Effector memory CD8-positive, alpha-beta T cell (primary cell): Measurements from ENCODE around the gene PLA2G4B.

Experiments used
- ATAC-seq: fragments of 150-1000 bp; cut with Tn5 transposase; replicated peaks from 2 replicates; pipeline ENCODE4 v1.10.0; 2021; ENCODE audit warnings: mild to moderate bottlenecking, moderate library complexity
- DNase-seq, 3 experiments: peaks; one replicate each; pipeline ENCODE4 v3.0.0; 2021
- H3K27ac Mint-ChIP-seq, 2 donors: one replicate each; pipeline ENCODE4 v1.8.0; 2022; ENCODE audit warnings: mild to moderate bottlenecking in 2 of 2, mixed read lengths in 2 of 2, moderate library complexity in 2 of 2
- H3K27me3 Mint-ChIP-seq, 2 donors: one replicate each; pipeline ENCODE4 v1.8.0; 2022; ENCODE audit warnings: mixed read lengths in 2 of 2
- H3K36me3 Mint-ChIP-seq: one replicate; pipeline ENCODE4 v1.8.0; 2022; ENCODE audit warnings: mild to moderate bottlenecking, moderate library complexity, mixed read lengths; ENCODE audit not compliant: insufficient read depth
- H3K4me1 Mint-ChIP-seq, 2 donors: one replicate each; pipeline ENCODE4 v1.8.0; 2022; ENCODE audit warnings: low read depth in 2 of 2, mixed read lengths in 2 of 2
- H3K4me3 Mint-ChIP-seq, 2 donors: one replicate each; pipeline ENCODE4 v1.8.0; 2022; ENCODE audit warnings: mild to moderate bottlenecking in 2 of 2, mixed read lengths in 2 of 2, moderate library complexity in 2 of 2
- H3K9me3 Mint-ChIP-seq, 2 donors: one replicate each; pipeline ENCODE4 v1.8.0; 2022; ENCODE audit warnings: mixed read lengths in 2 of 2

PLA2G4B gene

DNA sequence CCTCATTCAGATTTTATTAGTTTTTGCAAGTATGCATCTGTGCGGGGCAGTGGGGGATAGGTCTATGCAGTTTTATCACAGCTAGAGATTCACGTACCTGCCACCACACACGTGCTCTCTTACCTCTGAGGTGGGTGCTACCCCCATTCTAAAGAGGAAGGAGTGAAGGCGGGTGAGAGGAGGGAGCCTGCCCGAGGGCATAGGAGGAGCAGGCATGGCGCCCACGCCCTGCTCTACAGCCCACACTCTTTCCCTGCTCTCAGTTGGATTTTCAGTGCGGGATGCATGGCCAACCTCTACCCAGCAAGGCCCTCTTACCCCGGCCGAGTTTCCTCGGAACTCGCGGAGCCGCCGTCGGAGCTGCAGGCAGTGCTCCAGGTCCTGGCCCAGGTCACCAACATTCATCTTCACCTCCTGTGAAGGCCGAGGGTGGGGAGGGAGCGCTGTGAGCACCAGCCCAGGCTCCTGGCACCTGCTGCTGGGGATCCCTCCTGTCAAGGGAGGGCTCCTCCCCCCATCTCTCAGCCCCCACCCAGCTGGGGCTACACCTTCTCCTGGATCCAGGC, 26.9 kb downstream of the PLA2G4B start:
- H3K9me3 Mint-ChIP-seq = no peaks in the 10 kb centered on the region
- H3K27ac Mint-ChIP-seq = no peak overlapping the region
- no peak for DNase-seq
- H3K4me3 Mint-ChIP-seq = no peak overlapping the region
- H3K36me3 Mint-ChIP-seq = peaks cover 5% of the 10 kb centered on the region
- no peaks in the 10 kb centered on the region for H3K27me3 Mint-ChIP-seq
- H3K4me1 Mint-ChIP-seq = peaks cover 15 to 17% of the 10 kb centered on the region in 2 donors
- no peak for ATAC-seq

DNA sequence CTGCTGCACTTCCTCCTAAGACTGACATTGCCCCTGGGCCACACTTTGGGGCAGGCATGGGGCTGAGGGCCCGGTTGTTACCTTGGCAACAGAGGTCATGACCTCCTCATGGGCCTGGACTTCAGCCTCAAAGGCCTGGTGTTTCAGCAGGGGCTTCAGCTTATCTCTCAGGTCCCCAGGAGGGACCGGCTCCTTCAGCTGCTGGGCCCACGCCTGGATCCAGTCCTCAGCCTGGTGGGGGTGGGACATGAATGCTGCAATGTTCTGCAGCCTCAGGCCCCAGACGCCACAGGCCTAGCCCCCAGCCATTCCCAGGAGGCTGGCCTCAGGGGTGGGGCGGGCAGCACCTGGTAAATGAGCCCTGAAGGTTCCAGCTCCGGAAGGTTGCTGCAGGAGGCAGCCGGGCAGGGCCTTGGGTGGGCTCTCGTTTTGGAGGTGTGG, 27.6 kb downstream of the PLA2G4B start:
- no peak overlapping the region for H3K4me3 Mint-ChIP-seq
- peaks cover 5% of the 10 kb centered on the region for H3K36me3 Mint-ChIP-seq
- H3K9me3 Mint-ChIP-seq = no peaks in the 10 kb centered on the region
- DNase-seq (no peak), ATAC-seq (no peak)
- H3K27ac Mint-ChIP-seq = no peak overlapping the region
- peaks cover 22 to 24% of the 10 kb centered on the region in 2 donors for H3K4me1 Mint-ChIP-seq
- no peaks in the 10 kb centered on the region for H3K27me3 Mint-ChIP-seq

DNA sequence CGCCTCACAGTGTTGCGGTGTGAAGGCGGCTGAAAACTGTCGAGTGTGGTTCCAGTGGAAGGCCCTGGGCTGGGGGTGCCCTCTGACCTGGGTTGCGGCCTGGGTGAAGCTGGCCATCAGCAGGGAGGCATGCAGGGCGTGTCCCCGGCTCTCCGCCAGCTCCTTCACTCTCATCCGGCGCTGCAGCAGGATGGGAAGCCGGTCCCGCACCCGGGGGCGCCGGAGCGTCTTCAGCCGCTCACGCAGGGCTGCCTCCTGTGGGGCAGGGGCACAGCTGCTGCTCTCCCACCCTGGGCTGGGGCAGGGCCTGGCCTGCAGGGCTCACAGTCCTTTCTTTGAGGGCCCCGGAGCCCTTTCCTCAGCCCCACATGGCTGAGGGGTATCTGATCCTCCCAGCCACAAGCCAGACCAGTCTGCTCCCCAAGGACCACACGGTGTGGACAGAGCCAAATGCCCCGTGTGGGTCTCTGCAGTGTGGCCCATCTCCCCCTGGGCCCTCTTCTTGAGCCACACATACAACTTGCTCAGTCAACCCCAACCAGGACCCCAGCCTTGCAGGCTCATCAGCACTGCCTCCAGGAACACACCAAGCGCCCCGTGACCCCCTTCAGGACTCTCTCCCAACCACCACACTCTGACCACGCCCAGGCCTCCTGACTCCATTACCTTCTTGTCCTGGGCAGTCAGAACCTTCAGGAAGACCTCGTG, 28.4 kb downstream of the PLA2G4B start:
- H3K36me3 Mint-ChIP-seq = peaks cover 5% of the 10 kb centered on the region
- no peaks in the 10 kb centered on the region for H3K27me3 Mint-ChIP-seq

DNA sequence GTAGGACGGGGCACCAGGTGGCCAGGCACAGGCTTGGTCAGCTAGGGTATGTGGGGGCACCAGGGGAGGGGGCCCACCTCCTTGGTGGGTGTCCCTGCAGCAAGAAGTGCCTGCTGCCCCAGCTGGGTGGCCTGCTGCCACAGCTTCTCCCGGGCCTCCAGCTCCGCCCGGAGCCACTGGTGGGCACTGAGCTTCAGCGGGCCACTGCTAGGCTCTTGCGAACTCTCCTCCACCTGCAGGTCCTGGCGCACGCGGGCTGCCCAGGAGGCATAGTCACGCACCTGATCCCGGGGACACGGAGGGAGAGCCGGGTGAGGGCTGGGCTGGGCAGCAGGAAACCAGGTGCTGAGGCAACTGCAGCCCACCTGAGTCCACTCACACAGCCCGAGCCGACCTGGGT, 29.7 kb downstream of the PLA2G4B start:
- DNase-seq (no peak), ATAC-seq (no peak)
- peaks cover 5% of the 10 kb centered on the region for H3K36me3 Mint-ChIP-seq
- H3K27ac Mint-ChIP-seq = no peak overlapping the region
- H3K4me1 Mint-ChIP-seq = peaks cover 22 to 23% of the 10 kb centered on the region in 2 donors
- no peaks in the 10 kb centered on the region for H3K9me3 Mint-ChIP-seq
- H3K27me3 Mint-ChIP-seq = no peaks in the 10 kb centered on the region
- H3K4me3 Mint-ChIP-seq = no peak overlapping the region

More for the DNA sequence above, 28.4 kb downstream of the PLA2G4B start:
- no peak overlapping the region for H3K4me3 Mint-ChIP-seq
- no peak for DNase-seq
- no peak overlapping the region for H3K27ac Mint-ChIP-seq
- H3K4me1 Mint-ChIP-seq = peaks cover 23 to 26% of the 10 kb centered on the region in 2 donors
- H3K9me3 Mint-ChIP-seq = no peaks in the 10 kb centered on the region
- ATAC-seq = no peak

DNA sequence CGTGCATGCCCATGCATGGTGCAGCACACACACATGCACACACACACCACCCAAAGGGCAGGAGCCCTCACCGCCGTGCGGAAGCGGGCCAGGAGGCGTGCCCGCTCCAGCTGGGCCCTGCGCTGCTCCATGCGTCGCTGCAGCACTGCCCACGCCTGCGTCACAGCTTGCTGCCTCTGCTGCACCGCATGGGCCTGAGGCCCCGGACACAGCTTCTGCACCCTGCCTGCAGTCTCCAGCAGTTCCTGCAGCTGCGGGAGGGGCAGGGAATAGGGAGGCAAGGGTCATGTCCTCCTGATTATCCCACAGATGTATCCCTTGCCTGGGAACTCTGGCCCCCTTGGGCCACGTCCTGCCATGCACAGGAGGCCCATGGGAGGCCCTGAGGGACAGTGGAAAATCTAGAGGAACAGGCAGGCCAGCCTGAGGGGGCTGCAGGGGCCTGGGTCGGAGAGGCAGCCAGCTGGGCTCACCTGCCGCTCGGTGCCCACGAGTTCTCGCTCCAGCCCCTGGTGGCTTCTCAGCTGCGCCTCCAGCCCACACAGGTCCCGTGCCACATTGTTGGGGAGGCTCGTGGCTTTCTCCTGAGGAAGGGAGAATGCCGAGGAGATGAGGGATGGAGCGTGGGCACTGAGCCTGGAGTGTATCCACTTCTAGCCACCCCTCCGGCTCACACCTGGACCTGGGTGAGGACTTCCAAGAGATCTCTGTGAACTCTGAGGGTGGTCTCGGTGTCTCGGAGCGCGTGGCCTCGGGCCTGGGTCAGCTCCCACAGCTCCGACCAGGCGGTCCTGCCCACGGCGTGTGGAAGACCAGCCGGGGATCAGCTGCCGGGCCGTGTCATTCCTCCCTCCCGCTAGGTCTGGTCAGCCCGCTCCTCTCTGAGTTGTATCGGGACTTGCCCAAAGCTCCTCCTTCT, 31.4 kb downstream of the PLA2G4B start:
- H3K4me3 Mint-ChIP-seq = peak overlapping the region; percentile 7 to 43
- H3K4me1 Mint-ChIP-seq = peaks cover 18 to 19% of the 10 kb centered on the region in 2 donors
- DNase-seq (no peak), ATAC-seq (no peak)
- peak overlapping the region; percentile 62 to 81 for H3K27ac Mint-ChIP-seq
- peaks cover under 1% of the 10 kb centered on the region for H3K36me3 Mint-ChIP-seq
- H3K27me3 Mint-ChIP-seq = no peaks in the 10 kb centered on the region
- no peaks in the 10 kb centered on the region for H3K9me3 Mint-ChIP-seq

DNA sequence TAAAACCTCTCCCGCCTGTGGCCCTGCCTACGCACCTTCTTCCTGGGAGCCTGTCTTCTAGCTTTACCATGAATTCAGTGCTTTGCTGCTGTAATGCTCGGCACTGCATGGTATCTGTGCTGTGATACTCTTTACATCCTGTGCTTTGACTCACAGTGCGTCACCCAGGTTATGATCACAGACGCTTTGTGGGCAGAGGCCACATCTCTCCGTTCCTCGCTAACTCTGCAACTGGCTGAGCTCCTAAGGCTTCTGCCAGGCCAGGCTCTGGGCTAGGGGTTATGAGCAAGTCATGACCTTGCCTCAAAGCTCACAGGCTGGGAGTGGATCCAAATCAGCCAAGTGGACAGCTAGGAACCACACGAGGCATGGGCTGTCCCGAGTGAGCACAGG, 32.0 kb downstream of the PLA2G4B start:
- peaks cover 14 to 22% of the 10 kb centered on the region in 2 donors for H3K4me1 Mint-ChIP-seq
- DNase-seq = peak; percentile 26 to 34 (median 32)
- H3K27ac Mint-ChIP-seq = peak overlapping the region; percentile 62 to 81
- H3K4me3 Mint-ChIP-seq = peak overlapping the region; percentile 7 to 43
- no peaks in the 10 kb centered on the region for H3K9me3 Mint-ChIP-seq
- ATAC-seq = peak; percentile 98
- H3K27me3 Mint-ChIP-seq = peaks cover 0 to 6% of the 10 kb centered on the region in 2 donors
- H3K36me3 Mint-ChIP-seq = peaks cover 5% of the 10 kb centered on the region

DNA sequence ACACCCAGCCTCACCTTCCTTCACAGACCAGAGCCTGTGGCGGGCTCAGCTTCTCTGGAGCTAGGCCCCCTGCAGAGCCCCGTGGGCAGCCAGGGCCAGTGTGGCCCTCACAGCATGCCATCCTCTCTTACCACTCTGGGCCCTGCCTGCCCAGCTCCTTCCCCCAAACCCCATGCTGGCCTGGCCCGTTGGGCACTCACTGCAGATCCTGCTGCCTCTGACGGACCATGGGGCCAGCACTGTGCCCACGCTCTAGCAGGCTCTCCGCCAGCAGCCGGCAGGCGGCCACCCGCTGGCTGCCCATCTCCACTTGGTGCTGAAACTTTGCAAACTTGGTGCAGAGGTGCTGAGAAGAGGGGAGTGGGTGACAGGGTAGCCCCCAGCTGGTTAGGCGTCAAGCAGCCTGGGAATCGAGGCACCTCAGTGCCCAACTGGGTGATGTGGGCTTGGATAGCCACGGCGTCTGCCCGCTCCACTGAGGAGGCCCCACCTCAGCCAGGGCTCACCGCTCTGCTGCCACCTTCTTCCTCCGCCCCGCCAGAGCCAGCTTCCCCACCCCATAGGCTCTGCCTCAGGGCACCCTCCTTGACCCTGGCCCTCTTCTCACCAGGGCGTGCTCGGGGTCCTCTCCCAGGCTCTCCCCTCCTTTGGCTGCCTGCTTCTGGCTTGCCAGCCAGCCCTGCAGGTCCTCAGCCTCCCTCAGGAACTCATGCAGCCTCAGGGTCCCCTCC, 32.7 kb downstream of the PLA2G4B start:
- Mint-ChIP-seq H3K4me1 (peaks cover 14 to 23% of the 10 kb centered on the region in 2 donors), H3K27me3 (peaks cover 0 to 7% of the 10 kb centered on the region in 2 donors), H3K36me3 (peaks cover 5% of the 10 kb centered on the region), H3K27ac (peak overlapping the region; percentile 62 to 81), H3K4me3 (no peak overlapping the region), H3K9me3 (no peaks in the 10 kb centered on the region)
- peak; percentile 2 for ATAC-seq
- no peak for DNase-seq

DNA sequence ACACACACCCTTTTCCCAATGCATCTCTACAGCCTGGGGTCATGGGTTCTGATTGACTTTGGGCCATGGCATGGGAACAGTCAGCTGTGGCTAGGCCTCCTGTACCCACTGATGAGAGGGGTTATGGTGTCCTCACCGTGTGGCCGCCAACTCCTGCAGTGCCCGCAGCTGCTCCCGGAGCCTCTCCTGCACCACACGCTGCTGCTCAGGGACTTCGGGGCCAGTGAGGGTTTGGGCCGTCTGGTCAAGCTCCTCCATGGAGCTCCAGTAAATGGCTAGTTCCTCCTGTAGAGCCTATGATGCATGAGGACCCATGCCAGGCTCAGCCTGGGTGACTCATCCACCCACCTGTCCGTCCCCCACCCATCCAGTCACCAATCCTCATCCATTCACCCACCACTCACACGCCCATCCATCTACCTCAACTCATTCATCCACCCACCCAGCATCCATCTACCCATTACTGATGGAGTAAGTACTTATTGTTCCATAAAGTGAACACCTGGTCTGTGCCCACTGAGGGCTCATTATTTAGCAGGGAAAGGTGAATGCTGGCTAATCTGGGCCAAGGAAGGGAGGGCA, 33.6 kb downstream of the PLA2G4B start:
- Mint-ChIP-seq H3K36me3 (peaks cover 5% of the 10 kb centered on the region), H3K9me3 (no peaks in the 10 kb centered on the region), H3K27me3 (peaks cover 0 to 7% of the 10 kb centered on the region in 2 donors), H3K4me3 (no peak overlapping the region), H3K4me1 (peaks cover 14 to 23% of the 10 kb centered on the region in 2 donors), H3K27ac (peak overlapping the region; percentile 21 to 59)
- ATAC-seq (no peak), DNase-seq (no peak)

DNA sequence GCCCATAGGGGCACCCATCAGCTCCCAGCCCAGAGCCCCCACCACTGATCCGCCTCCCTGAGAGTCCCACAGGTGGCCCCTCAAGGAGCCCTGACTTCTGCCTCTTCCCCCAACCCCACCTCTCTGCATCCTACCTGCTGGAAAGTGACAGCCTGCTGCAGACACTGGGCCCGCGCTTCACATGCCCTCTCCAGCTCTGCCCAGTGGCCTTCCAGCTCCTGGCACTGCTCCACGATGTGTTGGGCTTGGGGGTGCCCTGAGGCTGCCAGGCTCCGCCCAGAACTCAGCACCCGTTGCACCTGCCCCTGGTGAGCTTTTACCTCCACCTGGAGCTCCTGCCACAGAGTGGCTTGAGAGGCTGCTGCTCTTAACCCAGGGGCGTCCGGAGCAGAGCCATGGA, 35.1 kb downstream of the PLA2G4B start:
- H3K4me3 Mint-ChIP-seq = no peak overlapping the region

DNA sequence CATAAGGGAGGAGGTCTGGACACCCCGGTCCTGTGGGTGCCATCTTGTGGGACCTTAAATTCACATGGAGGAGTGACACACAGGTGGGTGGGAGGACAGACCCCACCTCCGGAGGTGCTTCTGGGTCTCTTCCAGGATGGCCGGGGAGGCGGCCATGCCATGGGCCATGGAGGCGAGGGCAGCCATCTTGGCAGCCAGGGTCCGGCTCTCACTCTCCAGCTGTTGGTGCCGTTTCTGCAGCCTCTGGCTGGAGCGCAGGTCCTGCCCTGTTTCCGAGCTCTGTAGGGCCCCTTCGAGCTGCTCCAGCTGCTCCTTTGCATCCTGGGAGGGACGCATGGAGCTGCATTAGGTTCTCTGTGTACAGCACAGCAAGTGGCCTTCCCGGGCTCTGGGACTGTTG, 36.1 kb downstream of the PLA2G4B start:
- ATAC-seq = no peak
- no peak overlapping the region for H3K4me3 Mint-ChIP-seq
- H3K9me3 Mint-ChIP-seq = no peaks in the 10 kb centered on the region
- no peak for DNase-seq
- H3K36me3 Mint-ChIP-seq = peaks cover 5% of the 10 kb centered on the region
- H3K27ac Mint-ChIP-seq = peak overlapping the region in 1 of 2 donors; percentile 78
- H3K27me3 Mint-ChIP-seq = peaks cover 0 to 13% of the 10 kb centered on the region in 2 donors
- peaks cover 14 to 22% of the 10 kb centered on the region in 2 donors for H3K4me1 Mint-ChIP-seq

More for the DNA sequence above, 35.1 kb downstream of the PLA2G4B start:
- Mint-ChIP-seq H3K4me1 (peaks cover 14 to 22% of the 10 kb centered on the region in 2 donors), H3K27me3 (peaks cover 0 to 7% of the 10 kb centered on the region in 2 donors), H3K27ac (peak overlapping the region in 1 of 2 donors; percentile 60), H3K9me3 (no peaks in the 10 kb centered on the region), H3K36me3 (peaks cover 5% of the 10 kb centered on the region)
- ATAC-seq = no peak
- no peak for DNase-seq

DNA sequence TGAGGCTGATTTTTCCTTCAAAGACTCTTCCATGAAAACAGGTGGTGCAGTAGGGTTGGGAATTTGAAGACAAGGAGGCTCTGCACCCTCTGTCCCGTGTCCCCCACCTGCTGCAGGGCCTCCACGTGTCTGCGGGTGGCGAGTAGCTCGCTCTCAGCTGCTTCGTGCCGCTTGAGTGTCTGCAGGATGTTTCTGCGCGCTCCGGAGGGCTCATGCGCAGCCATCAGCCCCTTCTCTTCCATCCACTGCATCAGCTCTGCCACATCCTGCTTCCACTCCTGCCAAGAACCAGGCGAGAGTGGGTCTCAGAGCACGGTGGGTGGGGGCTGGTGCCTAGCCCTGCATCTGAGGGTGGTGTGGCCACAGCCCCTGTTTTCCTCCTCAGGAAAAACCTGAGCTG, 37.4 kb downstream of the PLA2G4B start:
- DNase-seq = no peak
- Mint-ChIP-seq H3K27ac (peak overlapping the region; percentile 26 to 52), H3K27me3 (peaks cover 6 to 25% of the 10 kb centered on the region in 2 donors), H3K4me1 (peaks cover 7 to 21% of the 10 kb centered on the region in 2 donors), H3K9me3 (no peaks in the 10 kb centered on the region), H3K4me3 (no peak overlapping the region), H3K36me3 (peaks cover 5% of the 10 kb centered on the region)
- no peak for ATAC-seq

DNA sequence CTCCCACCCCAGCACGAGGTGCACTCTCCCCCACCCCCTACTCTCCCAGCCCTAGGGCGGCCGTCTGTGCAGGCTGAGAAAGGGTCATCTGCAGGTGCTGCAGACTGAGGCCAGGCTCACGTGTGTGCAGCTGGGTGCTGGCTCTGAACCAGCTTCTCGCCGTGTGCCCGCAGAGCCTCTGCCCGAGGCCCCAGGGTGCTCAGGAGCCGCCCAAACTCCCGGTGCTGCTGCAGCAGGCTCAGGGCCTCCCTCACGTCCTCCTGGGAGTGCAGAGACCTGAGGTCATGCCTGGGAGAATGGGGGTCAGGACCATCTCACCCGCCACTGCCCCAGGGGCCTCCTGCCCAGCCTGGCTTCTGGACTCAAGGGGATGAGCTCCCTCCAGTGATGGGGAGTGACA, 38.0 kb downstream of the PLA2G4B start:
- peaks cover 4 to 24% of the 10 kb centered on the region in 2 donors for H3K4me1 Mint-ChIP-seq
- ATAC-seq (no peak), DNase-seq (no peak)
- H3K27ac Mint-ChIP-seq = no peak overlapping the region
- H3K36me3 Mint-ChIP-seq = peaks cover 5% of the 10 kb centered on the region
- no peaks in the 10 kb centered on the region for H3K9me3 Mint-ChIP-seq
- H3K4me3 Mint-ChIP-seq = no peak overlapping the region
- peaks cover 12 to 31% of the 10 kb centered on the region in 2 donors for H3K27me3 Mint-ChIP-seq
